Measurements from ENCODE around the gene REEP2. TPM values are rescaled to one million over a fixed set of nuclear protein-coding genes. Genes with fewer than 3 reads are reported as not detected.

Gene REEP2
- polyA plus RNA-seq, 1 experiment, result 24.7 TPM

DNA sequence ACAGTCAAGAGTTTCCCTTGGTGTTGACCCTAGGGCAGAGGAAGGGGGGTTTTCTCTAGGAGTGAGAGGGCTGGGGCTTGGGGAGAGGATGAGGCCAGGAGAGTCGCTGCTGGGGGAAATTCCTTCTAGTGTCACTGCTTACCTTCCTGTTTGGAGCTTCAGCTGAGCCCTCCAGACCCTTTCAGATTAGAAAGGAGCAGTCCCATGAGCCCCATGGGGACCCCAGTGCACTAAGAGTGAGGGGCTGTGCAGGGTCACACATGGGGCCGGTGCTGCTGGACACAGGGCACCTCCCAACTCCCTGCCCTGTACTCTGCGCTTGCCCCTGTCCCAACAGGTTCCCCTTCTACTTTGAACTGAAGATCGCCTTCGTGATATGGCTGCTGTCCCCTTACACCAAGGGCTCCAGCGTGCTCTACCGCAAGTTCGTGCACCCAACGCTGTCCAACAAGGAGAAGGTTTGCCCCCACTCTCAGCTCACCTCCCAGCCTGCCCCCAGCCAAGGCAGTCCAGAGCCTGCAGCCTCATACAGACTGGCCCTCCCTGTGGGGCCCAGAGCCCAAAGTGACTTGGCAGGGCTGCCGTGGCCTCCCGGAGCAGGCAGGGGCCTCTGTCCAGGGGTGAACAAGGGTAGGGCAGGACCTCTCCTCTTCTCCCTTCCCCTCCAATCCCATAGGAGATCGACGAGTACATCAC is 5.4 kb downstream of the REEP2 start:
- TF ChIP-seq, protein P1, sequence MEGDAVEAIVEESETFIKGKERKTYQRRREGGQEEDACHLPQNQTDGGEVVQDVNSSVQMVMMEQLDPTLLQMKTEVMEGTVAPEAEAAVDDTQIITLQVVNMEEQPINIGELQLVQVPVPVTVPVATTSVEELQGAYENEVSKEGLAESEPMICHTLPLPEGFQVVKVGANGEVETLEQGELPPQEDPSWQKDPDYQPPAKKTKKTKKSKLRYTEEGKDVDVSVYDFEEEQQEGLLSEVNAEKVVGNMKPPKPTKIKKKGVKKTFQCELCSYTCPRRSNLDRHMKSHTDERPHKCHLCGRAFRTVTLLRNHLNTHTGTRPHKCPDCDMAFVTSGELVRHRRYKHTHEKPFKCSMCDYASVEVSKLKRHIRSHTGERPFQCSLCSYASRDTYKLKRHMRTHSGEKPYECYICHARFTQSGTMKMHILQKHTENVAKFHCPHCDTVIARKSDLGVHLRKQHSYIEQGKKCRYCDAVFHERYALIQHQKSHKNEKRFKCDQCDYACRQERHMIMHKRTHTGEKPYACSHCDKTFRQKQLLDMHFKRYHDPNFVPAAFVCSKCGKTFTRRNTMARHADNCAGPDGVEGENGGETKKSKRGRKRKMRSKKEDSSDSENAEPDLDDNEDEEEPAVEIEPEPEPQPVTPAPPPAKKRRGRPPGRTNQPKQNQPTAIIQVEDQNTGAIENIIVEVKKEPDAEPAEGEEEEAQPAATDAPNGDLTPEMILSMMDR (IDR thresholded peaks at IDR 0.05; ENCODE audit: low read depth, low read length), result no peak
- no peak overlapping the region for H3K27ac ChIP-seq (ENCODE audit: low read depth, low read length)
- no peaks in the 10 kb centered on the region for H3K9me3 ChIP-seq (ENCODE audit: control insufficient read depth, insufficient read depth, low read length)
- POLR2A ChIA-PET, result interaction anchor here (0.7 to 1.1 kb wide), 2 partner anchors 20 to 90 kb away, joined by 3 to 5 read pairs; partner anchors contain the start of gene EGR1
- no peak overlapping the region for H3K4me3 ChIP-seq (ENCODE audit: low read depth, low read length)
- CTCF ChIA-PET, result interaction anchor here (0.7 to 1.4 kb wide), 2 partner anchors 60 to 254 kb away, joined by 4 read pairs; no protein-coding TSS in a partner anchor
- H3K27me3 ChIP-seq (ENCODE audit: control insufficient read depth, insufficient read depth, low read length), result no peaks in the 10 kb centered on the region
- DNase-seq (ENCODE audit: low read depth, low spot score), result no peak

- DNase-seq (ENCODE audit: low read depth, low spot score), result no peak
- H3K9me3 ChIP-seq (ENCODE audit: control insufficient read depth, insufficient read depth, low read length), result no peaks in the 10 kb centered on the region
- H3K27ac ChIP-seq (ENCODE audit: low read depth, low read length), result no peak overlapping the region
- ChIA-PET POLR2A (interaction anchor here (0.7 to 1.1 kb wide), 2 partner anchors 18 to 20 kb away, joined by 5 read pairs; partner anchors contain the start of gene EGR1), CTCF (interaction anchor here (1.4 kb wide), 1 partner anchor 59 kb away, joined by 4 read pairs; no protein-coding TSS in a partner anchor)
- TF ChIP-seq, protein P1 (IDR thresholded peaks at IDR 0.05; ENCODE audit: low read depth, low read length), result no peak
- H3K4me3 ChIP-seq (ENCODE audit: low read depth, low read length), result no peak overlapping the region
- no peaks in the 10 kb centered on the region for H3K27me3 ChIP-seq (ENCODE audit: control insufficient read depth, insufficient read depth, low read length)
Measured at GRCh38 chr5:138444774-138445546, 6.1 kb downstream of the REEP2 start.

DNA sequence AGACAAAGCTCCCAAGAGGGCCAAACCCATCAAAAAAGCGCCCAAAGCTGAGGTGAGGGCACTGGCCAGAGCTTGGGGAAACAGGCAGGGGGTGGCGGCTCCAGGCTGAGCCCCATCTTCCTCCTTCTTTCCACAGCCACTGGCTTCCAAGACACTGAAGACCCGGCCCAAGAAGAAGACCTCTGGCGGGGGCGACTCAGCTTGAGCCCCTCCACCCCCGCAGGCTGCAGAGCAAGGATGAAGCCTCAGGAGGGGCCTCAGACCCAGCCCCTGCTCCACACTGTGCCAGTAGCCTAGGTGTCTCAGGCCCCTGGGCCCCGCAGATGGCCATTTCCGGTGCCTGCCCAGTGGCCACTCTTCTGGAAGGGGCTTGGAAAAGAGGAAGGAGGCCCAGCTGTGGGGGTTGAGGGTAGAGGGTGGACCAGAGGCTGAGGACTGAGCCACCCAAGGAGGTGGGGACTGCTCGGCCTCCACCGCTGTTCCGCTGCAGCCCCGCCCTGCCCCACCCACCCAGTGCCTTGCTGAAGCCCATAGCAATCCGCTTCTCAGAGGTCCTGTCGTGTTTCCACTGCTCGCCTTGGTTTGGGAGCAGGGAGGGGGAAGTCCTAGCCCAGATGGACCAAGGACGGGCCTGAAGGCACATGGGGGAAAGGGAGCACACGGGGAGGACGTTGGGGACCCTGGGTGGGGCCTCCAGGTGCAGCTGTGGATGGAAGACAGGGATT is 6.9 kb downstream of the REEP2 start:
- no peak for DNase-seq (ENCODE audit: low read depth, low spot score)
- Histone ChIP-seq H3K9me3 (ENCODE audit: control insufficient read depth, insufficient read depth, low read length) (no peaks in the 10 kb centered on the region), H3K27ac (ENCODE audit: low read depth, low read length) (no peak overlapping the region), H3K27me3 (ENCODE audit: control insufficient read depth, insufficient read depth, low read length) (no peaks in the 10 kb centered on the region), H3K4me3 (ENCODE audit: low read depth, low read length) (no peak overlapping the region)
- POLR2A ChIA-PET, result interaction anchor here (0.7 kb wide), 1 partner anchor 17 kb away, joined by 5 read pairs; no protein-coding TSS in a partner anchor
- TF ChIP-seq, protein P1 (IDR thresholded peaks at IDR 0.05; ENCODE audit: low read depth, low read length), result no peak
- CTCF ChIA-PET, result no interaction called here

GRCh38 chr5:138448070-138448469 is 9.2 kb downstream of the REEP2 start:
- TF ChIP-seq, protein P1 (IDR thresholded peaks at IDR 0.05; ENCODE audit: low read depth, low read length), result no peak
- CTCF ChIA-PET, result interaction anchor here (0.8 to 5.0 kb wide), 11 partner anchors 9 to 102 kb away, joined by 3 to 86 read pairs (median 8); partner anchors contain the start of genes KDM3B and REEP2
- POLR2A ChIA-PET, result interaction anchor here (0.8 kb wide), 1 partner anchor 9 kb away, joined by 3 read pairs; the partner anchor contains the start of gene REEP2
- Histone ChIP-seq H3K4me3 (ENCODE audit: low read depth, low read length) (no peak overlapping the region), H3K9me3 (ENCODE audit: control insufficient read depth, insufficient read depth, low read length) (no peaks in the 10 kb centered on the region), H3K27ac (ENCODE audit: low read depth, low read length) (no peak overlapping the region), H3K27me3 (ENCODE audit: control insufficient read depth, insufficient read depth, low read length) (no peaks in the 10 kb centered on the region)
- no peak for DNase-seq (ENCODE audit: low read depth, low spot score)

Data from AG04450 (cell line).